ENCODE measurements around the gene ME2. TPM values are rescaled to one million over a fixed set of nuclear protein-coding genes. Genes with fewer than 3 reads are reported as not detected.
"Not testable (repeated sequence)": the region's sequence is repeated elsewhere in the genome, so short reads cannot be mapped to it uniquely, and the experiment has no call there.

Gene ME2
- total RNA-seq, 2 experiments from 2014 or later, result 138 to 141 TPM

- POLR2A ChIA-PET, result no interaction called here
- Mint-ChIP-seq H3K4me3 (no peak overlapping the region), H3K9me3 (peaks cover 1% of the 10 kb centered on the region), H3K27ac (no peak overlapping the region), H3K27me3 (no peaks in the 10 kb centered on the region), H3K4me1 (ENCODE audit: low read depth) (no peaks in the 10 kb centered on the region), H3K36me3 (ENCODE audit: low read depth) (peaks cover 3% of the 10 kb centered on the region)
- TF ChIP-seq, protein P1, sequence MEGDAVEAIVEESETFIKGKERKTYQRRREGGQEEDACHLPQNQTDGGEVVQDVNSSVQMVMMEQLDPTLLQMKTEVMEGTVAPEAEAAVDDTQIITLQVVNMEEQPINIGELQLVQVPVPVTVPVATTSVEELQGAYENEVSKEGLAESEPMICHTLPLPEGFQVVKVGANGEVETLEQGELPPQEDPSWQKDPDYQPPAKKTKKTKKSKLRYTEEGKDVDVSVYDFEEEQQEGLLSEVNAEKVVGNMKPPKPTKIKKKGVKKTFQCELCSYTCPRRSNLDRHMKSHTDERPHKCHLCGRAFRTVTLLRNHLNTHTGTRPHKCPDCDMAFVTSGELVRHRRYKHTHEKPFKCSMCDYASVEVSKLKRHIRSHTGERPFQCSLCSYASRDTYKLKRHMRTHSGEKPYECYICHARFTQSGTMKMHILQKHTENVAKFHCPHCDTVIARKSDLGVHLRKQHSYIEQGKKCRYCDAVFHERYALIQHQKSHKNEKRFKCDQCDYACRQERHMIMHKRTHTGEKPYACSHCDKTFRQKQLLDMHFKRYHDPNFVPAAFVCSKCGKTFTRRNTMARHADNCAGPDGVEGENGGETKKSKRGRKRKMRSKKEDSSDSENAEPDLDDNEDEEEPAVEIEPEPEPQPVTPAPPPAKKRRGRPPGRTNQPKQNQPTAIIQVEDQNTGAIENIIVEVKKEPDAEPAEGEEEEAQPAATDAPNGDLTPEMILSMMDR (IDR thresholded peaks at IDR 0.05), result no peak
- intact Hi-C loops (cut with micrococcal nuclease), result no loop called here
- CTCF ChIA-PET, result no interaction called here
- DNase-seq (no peak), ATAC-seq (no peak)
Measured at GRCh38 chr18:50992351-50992762, 113.4 kb downstream of the ME2 start.

GRCh38 chr18:50994031-50994430 lies 115.1 kb downstream of the ME2 start:
- H3K27ac Mint-ChIP-seq, result no peak overlapping the region
- H3K4me1 Mint-ChIP-seq (ENCODE audit: low read depth), result no peaks in the 10 kb centered on the region
- DNase-seq (no peak), ATAC-seq (no peak)
- ChIA-PET CTCF (interaction anchor here (1.0 kb wide), 1 partner anchor 10 kb away, joined by 3 read pairs; no protein-coding TSS in a partner anchor), POLR2A (no interaction called here)
- no peak overlapping the region for H3K4me3 Mint-ChIP-seq
- intact Hi-C loops (cut with micrococcal nuclease), result no loop called here
- no peaks in the 10 kb centered on the region for H3K27me3 Mint-ChIP-seq
- TF ChIP-seq, protein P1 (IDR thresholded peaks at IDR 0.05), result no peak
- H3K9me3 Mint-ChIP-seq, result peaks cover 1% of the 10 kb centered on the region
- H3K36me3 Mint-ChIP-seq (ENCODE audit: low read depth), result peaks cover 3% of the 10 kb centered on the region

- POLR2A ChIA-PET, DNase-seq: not testable (repeated sequence)
- CTCF ChIA-PET, result interaction anchor here (1.2 kb wide), 1 partner anchor 9 kb away, joined by 3 read pairs; no protein-coding TSS in a partner anchor
Measured at GRCh38 chr18:51003174-51003573, 124.3 kb downstream of the ME2 start.

More at GRCh38 chr18:51003174-51003573, 124.3 kb downstream of the ME2 start:
- H3K27me3 Mint-ChIP-seq; H3K4me3 Mint-ChIP-seq; H3K4me1 Mint-ChIP-seq (ENCODE audit: low read depth); H3K36me3 Mint-ChIP-seq (ENCODE audit: low read depth); ATAC-seq; intact Hi-C loops (cut with micrococcal nuclease); H3K27ac Mint-ChIP-seq: not testable (repeated sequence)
- peaks cover 11% of the 10 kb centered on the region for H3K9me3 Mint-ChIP-seq

Other genes with a start within 250 kb of the ME2 start
- gene MRO, start 59.1 kb upstream of the ME2 start, total RNA-seq, result not detected
- 1 to 10 TPM; 5.1 to 5.4 TPM for gene ELAC1, start 88.9 kb downstream of the ME2 start, total RNA-seq
- gene SMAD4, start 151.1 kb downstream of the ME2 start, total RNA-seq, result 10 to 100 TPM; 68.1 to 71.2 TPM

Measured in activated CD8-positive, alpha-beta T cell treated with anti-CD3 and anti-CD28 coated beads for 36 hours (primary cell).